Fibroblast of upper back skin (primary cell): ENCODE data around the gene IGF2.

Experiments used
- DNase-seq: peaks from one replicate; pipeline ENCODE4 v3.0.0-alpha.2; 2013

Gene IGF2

DNA sequence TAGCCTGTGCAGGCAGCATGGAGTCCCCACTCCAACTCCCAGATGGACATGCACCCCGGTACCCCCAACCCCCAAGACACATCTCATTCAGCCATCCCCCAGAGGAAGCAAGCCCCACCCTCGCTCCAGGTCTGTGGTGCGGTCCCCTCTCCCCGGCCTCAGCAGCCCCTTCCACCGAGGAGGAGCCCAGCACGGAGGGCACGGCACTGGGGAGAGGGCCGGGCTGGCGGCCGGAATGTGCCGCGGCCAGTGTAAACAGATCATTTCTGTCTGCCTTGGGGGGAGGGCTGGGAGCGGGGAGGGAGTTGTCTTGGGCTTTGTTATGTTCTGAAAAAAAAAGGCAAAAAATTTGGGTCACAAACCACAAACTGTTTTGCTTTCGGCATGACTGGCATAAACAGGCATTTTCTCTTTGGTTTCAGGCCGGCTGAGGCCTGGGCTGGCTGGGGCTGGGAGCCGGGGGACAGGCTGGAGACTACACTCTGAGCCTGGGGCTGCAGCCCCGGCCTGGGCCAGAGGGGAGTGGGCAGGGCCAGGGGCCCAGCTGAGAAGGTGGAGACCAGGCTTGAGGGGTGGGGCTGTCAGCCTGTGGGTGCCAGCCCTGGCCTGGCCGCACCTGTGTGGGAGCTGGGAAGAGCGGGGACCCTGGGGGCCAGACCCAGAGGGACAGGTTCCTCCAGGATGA lies 16.8 kb downstream of the IGF2 start:
- DNase-seq: peak; percentile 29

DNA sequence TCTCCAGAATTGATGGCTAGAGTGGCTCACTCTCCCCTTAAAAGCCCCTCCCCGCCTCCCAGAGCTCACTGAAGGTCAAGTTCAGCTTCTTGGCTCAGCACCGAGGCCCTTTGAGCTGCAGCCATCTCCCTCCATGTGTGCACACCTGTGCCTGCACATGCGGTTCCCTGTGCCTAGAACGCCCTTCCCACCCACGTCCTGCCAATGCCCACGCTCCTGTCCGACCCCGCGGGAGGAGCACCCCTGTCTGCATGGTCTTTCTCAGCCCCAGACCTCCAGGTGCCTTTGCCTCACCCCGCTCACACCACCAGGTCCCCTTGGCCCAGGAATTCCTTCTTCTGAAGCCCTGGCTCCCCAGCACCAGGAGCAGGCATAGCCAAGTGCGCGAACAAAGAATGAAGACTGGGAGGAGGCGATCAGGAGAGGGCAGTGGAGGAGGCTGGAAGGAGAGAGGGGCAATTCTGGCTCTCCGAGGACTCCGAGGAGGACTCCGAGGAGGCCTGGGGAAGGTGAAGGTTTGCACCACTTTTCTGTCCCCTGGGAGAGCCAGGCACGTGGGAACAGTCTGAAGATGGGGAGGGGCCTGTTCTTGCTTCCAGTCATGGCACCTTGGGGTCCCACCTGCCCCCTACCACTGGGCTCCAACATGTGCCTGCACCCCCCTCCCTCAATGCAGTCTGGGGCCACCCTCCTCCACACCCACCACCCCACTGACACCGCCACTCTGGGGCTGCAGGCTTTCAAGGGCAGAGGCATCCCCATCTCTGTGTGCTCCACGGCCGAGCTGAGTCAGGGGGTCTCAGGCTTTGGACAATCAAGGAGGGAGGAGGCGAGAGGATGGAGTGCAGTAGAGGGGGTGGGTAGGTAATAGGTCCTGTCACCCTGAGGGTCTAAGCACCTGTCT lies 17.7 kb downstream of the IGF2 start:
- no peak for DNase-seq

DNA sequence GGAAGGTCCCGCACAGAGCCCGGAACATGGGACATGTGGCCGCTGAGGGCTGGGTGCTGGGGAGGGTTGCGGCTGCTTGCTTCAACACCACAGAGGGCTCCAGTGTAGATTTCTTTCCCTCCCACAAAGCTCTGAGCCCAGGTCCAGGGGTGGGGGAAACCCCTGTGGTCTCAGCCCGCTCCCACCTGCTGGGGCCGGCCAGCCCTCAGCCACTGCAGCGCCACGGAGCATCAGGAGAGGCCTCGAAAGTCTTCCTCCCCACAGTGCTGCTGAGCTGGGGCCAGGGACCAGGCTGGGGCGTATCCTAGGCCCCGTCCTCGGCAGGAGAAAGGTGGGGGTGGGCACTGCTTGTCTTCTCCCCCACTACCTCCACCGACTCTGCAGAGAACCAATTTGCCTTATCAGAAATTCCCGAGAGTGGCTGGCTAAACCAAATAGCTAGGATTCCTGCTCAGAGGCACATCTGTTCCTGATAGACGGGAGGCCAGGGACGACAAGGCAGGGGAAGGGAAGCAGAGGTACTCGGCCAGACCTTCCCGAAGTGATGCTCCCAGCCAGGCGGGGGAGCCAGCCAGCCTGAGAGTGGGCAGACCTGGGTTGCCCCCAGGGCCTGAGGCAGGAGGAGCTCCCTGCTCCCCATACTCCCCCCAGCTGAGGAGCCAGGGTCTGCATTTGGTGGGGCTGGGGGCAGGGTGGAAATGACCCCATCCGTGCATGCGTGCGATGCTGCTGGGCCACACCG lies 18.7 kb downstream of the IGF2 start:
- DNase-seq: peak; percentile 64

DNA sequence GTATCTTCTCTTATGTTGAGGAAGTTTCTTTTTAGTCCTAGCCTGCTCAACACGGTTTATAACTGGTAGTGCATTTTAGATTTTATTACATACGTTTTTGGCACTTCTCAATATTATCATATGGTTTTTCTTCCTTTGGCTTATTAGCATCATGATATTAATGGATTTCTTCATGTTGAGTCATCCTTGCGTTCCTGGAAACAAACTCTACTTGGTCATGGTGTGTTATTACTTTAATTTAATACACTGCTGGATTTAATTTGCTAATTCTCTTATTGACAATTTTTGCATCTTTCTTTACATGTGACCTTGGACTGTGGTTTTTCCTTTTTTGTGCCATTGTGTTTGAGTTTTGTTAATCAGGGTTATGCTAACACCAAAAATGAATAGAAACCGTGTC lies 20.5 kb downstream of the IGF2 start:
- DNase-seq: peak; percentile 31

DNA sequence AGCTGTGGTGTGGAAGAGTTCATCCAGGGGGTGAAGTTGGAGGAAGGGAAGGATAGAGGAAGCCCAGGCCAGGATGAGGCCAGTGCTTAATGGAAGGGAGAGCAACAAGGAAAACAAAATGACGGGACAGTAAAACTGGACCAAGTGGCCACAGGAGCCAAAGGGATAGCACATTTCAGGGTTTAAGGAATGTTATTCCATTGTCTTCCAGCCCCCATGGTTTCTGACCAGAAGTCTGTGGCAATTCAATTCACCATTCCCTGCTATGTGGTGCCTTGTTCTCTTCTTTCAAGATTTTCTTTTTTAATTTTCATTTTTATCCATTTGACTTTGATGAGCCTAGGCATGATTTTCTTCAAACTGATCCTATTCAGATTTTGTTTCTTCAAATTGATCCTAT lies 22.5 kb downstream of the IGF2 start:
- no peak for DNase-seq

DNA sequence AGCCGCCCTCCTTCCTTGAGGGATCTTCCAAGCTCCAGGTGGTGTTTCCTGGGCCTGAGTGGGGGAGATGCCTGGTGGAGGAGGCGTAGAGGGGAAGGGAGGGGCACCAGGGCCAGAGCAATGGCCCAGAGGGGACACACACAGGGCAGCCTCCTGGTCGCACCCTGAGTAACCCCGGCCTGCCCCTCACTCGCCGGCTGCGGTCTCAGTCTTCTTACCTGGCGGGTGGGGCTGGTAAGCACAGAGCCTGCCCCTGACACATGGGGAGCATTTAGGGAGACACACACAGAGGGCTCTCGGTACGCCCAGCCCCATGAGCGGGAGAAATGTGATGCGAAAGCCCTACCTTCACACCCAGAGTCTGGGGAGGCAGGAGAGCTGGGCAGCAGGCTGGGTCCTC lies 23.9 kb downstream of the IGF2 start:
- DNase-seq: no peak

DNA sequence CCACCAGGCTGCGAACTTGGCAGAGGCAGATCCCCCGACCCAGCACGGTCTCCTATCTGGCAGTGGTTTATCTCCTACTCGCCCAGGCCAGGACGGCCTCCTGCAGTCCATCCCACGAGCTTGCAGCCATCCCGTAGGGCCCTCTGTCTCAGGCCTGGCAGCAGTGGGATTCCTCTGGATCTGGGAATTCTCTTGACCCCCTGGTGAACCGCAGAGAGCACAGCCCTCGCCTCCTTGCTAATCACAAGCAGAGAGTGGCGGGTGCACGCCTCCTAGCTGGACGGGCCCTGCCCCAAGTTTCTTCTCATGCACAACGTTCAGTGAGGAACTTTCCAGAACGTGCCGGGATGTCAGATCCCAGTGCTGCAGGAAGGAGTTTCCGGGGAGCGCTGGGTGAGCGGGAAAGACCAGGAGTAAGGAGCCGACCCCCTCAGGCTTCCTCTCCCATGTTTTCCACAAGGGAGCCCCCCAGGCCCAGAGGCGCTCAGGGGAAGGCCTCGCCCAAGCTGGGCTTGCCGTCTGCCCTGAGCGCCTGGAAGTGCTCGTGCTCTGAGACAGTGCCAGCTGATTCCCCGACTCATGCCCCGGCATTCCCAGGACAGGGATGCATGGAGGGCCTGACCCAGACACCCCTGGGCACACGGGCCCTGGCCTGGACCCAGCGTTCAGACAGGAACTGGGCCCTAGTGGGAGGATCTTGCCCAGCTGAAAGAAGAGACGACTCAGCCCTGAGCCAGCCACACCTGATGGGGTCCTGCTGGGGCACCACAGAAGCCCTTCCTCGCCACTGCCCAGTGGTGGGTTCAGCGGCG lies 24.6 kb downstream of the IGF2 start:
- DNase-seq: no peak

DNA sequence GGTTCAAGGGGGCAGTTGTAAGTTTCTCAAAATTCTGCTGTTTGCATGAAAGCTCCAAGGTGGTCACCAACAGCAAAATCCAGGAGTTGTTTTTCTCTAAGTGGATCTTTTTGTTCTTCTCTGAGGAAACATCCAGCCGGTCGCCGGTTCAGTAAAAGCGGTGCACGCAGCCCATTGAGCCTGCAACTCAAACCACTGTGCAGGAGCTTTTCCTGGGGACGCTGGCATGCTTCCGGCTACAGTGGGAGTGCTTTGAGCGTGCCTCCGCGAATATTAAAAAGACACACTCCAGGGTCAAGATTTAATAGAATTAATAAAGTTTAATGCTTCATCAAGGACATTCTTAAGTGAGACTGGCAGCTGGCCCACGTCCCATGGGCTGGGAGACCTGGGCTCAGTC lies 25.4 kb downstream of the IGF2 start:
- DNase-seq: no peak

DNA sequence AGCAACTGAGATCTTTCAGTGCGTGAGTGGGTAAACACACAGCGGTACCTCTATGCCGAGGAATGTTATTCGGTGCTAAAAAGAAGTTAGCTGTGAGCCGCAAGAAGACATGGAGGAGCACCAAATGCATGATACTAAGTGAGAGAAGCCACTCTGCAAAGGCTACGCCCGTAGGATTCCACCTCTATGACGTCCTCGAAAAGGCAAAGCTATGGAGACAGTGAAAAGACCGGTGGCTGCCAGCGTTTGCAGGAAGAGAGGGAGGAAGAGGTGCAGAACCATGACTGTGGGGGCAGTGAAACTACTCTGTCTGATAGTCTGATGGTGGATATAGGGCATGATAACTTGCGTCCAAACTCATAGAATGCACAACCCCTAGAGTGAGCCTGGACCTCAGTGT lies 28.7 kb downstream of the IGF2 start:
- no peak for DNase-seq

DNA sequence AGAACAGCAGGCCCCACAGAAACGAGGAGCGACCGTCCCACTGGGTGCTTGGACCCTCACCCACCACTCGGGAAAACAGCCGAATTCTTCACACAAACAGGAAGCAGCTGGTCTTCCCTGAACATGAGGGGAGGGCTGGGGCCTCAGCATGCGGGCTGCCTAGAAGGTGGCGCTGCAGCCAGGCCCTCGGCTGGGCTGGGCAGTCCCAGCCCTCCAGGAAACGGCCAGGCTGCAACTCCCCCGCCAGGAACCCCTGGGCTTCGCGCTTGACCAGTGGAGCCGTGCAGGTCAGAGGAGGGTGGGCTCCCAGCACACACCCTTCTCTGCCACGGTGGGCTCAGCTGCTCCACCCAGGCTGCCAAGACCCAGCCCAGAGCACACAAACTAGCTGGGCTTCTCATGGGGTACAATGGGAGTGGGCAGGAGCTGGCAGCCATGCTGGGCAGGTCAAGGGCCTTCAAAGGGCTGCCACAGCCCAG lies 29.6 kb downstream of the IGF2 start:
- DNase-seq: no peak

DNA sequence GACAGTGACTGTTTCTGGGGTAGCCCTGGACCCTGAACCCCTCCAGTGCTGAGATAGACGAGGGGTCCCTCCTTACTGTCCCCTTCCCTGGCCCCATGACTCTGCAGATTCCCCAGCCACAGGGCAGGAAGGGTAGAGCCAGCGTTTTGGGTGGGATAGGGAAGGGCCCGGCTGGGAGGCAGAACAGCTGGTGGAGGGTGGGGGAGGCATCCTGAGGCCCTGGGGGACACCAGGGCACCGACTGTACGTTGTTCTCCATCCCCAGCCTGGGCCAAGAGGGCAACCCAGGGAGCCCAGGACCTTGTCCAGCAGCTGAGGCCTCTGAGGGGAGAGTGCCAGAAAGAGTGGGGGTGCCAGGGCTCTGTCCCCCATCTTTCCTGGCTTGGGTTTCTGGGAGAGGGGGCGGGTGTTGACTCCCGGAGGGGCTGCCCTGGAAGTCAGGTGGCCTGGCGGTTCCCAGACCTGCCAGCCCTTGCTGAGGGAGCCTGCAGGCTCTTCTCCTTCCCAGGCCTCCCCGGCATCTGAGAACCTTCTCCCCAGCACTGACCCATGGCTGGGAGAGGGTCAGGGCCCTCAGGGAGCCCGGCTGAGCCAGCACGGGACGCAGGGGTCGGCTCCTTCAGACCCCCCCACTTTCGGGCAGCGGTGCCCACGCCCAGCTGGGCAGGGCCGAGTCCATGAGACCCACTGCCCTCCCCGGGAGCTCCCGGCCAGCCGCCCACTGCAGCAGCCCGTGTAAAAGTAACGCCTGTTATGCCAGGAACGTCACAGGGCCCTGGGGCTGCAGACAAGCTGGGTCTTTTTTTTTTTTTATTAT lies 30.3 kb downstream of the IGF2 start:
- no peak for DNase-seq

DNA sequence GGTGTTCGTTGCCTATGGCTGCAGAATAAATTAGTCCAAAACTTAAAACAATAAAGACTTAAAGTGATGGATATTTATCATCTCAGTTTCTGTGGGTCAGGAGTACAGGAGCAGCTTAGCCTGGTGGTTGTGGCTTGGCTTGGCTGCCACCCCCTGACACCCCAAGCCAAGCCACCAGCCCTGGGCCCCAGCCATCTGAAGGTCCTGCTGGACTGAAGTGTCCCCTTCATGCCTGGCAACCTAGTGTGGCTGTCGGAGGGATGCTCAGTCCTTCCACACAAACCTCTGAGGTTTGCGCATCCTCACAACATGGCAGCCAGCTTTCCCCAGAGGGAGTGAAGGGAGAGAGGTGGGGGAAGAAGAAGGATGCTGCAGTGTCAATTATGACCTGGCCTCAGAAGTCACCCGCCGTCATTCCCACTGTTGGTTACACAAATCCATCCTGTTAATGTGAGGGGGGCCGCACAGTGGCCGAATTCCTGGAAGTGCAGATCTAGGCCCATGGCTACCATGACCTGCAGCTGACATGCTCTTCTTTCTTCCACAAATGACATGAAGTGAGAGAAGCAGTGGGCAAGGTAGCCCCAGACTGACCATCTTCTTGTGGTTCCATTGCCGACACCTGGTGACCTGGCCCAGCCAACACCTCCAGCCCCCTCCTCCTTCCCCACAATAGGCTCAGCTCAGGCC lies 31.1 kb downstream of the IGF2 start:
- DNase-seq: no peak

DNA sequence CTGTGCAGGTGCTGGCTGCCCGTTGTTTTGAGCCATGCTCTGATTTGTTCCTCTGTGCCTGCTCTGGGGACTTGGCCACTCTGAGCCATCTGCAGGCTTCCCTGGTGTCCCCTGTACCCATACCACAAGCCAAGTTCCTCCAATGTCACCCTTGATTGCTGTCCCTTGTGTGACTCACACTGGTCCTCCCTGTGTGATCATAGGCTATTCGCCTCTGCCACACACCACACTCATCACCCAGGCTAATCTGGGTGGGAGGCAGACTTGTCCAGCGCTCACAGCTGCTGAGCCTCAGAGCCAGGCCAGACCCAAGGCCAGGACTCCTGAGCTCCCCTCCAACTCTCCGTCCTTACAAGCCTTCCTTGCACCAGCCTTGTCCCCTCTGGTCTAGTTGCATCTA lies 31.7 kb downstream of the IGF2 start:
- DNase-seq: no peak

DNA sequence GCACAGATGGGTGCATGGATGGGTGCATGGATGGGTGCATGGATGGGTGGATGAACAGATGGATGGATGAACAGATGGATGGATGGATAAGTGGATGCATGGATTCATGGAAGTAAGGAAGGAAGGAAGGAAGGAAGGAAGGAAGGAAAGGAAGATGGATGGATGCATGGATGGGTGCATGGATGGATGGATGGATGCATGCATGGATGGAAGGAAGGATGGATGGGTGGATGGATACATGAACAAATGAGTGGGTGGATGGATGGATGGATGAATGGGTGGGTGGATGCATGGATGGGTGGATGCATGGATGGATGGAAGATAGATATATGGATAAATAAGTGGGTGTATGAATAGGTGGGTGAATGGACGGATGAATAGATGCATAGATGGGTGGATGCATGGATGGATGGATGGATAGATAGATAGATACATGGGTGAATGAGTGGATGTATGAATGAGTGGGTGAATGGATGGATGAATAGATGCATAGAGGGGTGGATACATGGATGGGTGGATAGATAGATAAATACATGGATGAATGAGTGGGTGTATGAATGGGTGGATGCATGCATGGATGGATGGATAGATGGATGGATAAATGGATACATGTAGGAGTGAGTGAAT lies 32.5 kb downstream of the IGF2 start:
- DNase-seq: no peak

DNA sequence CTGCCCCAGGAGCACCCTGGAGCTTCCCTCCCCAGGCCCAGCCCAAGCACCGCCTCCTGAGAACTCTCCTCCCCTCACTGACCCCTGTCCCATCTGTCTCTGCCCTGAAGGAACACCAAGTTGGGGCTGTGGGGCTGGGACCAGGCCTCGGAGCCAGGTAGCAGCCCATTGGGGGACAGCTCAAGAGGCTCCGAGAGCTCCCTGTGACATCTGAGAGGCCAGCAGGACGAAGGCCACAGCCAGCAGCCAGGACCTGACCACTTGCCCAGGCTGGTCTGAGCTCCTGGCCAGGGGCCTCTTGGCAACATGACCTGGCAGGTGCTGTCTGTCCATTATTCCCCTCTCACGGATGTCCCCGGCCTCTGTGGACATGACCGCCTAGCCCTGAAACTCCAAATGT lies 33.7 kb downstream of the IGF2 start:
- DNase-seq: no peak

DNA sequence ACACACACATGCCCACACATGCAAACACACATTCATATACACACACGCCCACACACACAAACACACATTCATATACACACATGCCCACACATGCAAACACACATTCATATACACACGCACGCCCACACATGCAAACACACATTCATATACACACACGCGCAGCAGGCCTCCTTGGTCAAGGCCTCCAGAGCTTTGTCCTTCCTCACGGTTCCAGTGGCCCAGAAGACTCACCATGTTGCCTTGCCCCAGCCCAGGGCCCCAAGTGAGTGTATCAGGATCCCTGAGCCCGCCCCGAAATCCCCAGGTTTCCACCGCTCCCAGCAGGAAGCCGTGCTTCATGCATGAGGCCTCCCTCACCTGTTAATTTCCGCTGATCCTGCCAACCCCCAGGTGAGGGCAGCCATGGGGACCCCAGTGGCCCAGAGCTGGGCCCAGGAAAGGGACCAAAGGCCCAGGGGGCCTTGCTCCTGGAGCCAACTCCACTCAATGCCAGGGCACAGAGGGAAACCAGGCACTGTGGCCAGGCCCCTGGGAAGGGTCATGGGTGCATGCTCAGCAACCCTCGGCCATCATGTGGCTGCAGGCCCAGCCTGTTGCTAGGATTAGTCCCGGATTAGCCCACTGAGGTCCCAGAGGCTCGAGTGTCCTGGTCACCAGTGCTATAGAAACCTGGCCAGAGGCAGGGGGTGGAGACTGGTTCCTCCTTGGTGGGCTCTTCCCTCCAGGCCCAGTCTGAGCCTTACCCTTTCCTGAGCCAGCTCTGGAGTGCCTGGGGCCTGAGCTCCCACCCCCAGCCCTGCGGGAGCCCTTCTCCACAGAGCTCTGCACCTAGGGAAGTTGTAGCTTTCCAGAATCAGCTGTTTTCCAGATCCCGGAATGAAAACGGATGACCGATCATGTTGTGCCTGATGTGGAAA lies 34.4 kb downstream of the IGF2 start:
- DNase-seq: no peak

DNA sequence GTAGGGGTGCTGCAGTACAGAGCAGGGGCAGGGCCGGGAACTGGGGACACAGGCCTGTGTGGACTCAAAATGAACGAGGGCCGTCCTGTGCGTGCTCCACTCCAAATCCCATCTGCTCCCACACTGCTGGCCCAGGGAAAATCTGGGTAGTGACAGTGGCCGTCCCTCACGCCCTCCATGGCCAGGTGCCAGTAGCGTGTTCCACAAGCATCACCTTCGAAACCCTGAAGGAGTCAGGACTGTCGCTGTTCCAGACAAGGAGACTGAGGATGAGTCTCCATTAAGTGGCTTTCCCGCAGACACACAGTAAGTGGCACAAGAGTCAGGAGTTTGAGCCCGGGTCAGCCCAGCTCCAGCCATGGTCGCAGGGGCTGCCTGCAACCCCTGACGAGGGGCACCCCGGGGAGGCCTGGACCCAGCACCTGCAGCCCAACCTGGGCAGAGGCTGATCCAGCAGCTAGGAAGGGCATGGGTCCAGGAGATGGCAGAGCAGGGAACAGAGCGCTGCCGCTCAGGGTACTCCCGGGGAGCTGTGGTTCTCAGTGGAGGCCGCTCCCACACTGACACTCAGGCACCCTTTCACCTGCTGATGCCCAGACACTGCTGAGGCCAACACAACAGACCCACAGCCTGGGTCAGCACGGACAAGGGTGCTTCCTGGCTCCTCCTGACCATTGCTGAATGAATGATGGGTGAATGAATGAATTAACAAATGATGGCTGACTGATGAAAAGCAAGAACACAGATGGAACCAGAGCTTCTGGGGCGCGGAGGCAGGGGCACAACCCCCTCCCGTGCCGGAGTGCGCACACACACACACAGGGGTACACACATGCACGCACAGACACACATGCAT lies 35.3 kb downstream of the IGF2 start:
- DNase-seq: no peak

DNA sequence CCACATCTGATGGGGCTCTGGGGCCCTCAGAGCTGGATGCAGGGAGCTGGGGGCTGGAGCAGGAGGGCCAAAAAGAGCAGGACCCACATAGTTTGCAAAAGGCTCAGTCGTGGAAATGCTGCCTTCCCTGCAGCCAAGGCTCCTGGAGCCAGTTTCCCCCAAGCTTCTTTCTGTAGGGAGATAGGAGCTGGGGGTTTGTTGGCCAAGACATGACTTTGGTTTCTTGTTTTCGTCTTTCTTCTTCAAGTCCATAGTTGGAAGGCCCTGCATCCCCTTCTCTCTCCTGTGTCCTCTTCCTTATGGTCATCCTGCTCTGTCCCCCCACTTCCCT lies 36.3 kb downstream of the IGF2 start:
- no peak for DNase-seq
